ENCODE data around the gene FBXL13. TPM values are rescaled to one million over a fixed set of nuclear protein-coding genes. Genes with fewer than 3 reads are reported as not detected.
"Not testable (repeated sequence)": the region's sequence is repeated elsewhere in the genome, so short reads cannot be mapped to it uniquely, and the experiment has no call there.

Gene FBXL13
- total and polyA plus RNA-seq, 2 experiments from 2014 or later, result 1.2 to 2.5 TPM

- no peaks in the 10 kb centered on the region for H3K79me2 ChIP-seq (replicated peaks; ENCODE audit: insufficient read depth)
- Mint-ChIP-seq H3K27me3 (ENCODE audit: insufficient read depth, low read depth, poor library complexity) (no peaks in the 10 kb centered on the region), H3K4me3 (no peak overlapping the region), H3K27ac (no peak overlapping the region), H3K36me3 (ENCODE audit: low read depth) (peaks cover 2% of the 10 kb centered on the region; the same call in 2 of the 3 replicates), H3K4me1 (no peaks in the 10 kb centered on the region), H3K9me3 (peaks cover 4% of the 10 kb centered on the region; the same call in 1 of the 3 replicates)
- no peaks in the 10 kb centered on the region; the same call in 1 of the 2 replicates for H3K9me2 ChIP-seq (ENCODE audit: insufficient read depth)
- no peak overlapping the region for H2AFZ ChIP-seq
- H3F3A ChIP-seq (replicated peaks; ENCODE audit: low read depth), result no peaks in the 10 kb centered on the region
- H3K4me2 ChIP-seq, result no peak overlapping the region
- no peak for DNase-seq (ENCODE audit: low spot score)
- H3K27me3 ChIP-seq (ENCODE audit: insufficient read depth), result no peaks in the 10 kb centered on the region
- no peaks in the 10 kb centered on the region for H3K36me3 ChIP-seq (ENCODE audit: insufficient read depth)
- ATAC-seq, result no peak
- H3K27ac ChIP-seq (ENCODE audit: low read depth), result no peak overlapping the region
- no peak overlapping the region for H3K4me3 ChIP-seq
- no peaks in the 10 kb centered on the region for H3K4me1 ChIP-seq (ENCODE audit: insufficient read depth)
- TF ChIP-seq STAT1 (IDR thresholded peaks at IDR 0.05; ENCODE audit: unreplicated experiment) (no peak), CTCF (conservative IDR thresholded peaks at IDR 0.05; ENCODE audit: low read depth in 2 of 2) (no peak), ZNF331 (CRISPR knock-in tag; IDR thresholded peaks at IDR 0.05; ENCODE audit: low read depth) (no peak), POLR2AphosphoS5 (IDR thresholded peaks at IDR 0.05; ENCODE audit: low read depth) (no peak), CREB1 (CRISPR knock-in tag; IDR thresholded peaks at IDR 0.05; ENCODE audit: low read depth) (no peak)
- TF ChIP-seq, protein P1, sequence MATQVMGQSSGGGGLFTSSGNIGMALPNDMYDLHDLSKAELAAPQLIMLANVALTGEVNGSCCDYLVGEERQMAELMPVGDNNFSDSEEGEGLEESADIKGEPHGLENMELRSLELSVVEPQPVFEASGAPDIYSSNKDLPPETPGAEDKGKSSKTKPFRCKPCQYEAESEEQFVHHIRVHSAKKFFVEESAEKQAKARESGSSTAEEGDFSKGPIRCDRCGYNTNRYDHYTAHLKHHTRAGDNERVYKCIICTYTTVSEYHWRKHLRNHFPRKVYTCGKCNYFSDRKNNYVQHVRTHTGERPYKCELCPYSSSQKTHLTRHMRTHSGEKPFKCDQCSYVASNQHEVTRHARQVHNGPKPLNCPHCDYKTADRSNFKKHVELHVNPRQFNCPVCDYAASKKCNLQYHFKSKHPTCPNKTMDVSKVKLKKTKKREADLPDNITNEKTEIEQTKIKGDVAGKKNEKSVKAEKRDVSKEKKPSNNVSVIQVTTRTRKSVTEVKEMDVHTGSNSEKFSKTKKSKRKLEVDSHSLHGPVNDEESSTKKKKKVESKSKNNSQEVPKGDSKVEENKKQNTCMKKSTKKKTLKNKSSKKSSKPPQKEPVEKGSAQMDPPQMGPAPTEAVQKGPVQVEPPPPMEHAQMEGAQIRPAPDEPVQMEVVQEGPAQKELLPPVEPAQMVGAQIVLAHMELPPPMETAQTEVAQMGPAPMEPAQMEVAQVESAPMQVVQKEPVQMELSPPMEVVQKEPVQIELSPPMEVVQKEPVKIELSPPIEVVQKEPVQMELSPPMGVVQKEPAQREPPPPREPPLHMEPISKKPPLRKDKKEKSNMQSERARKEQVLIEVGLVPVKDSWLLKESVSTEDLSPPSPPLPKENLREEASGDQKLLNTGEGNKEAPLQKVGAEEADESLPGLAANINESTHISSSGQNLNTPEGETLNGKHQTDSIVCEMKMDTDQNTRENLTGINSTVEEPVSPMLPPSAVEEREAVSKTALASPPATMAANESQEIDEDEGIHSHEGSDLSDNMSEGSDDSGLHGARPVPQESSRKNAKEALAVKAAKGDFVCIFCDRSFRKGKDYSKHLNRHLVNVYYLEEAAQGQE (IDR thresholded peaks at IDR 0.05; ENCODE audit: unreplicated experiment), result no peak
- H4K20me1 ChIP-seq (replicated peaks; ENCODE audit: insufficient read depth), result no peaks in the 10 kb centered on the region
Observed at GRCh38 chr7:102966465-102966864, 108.1 kb downstream of the FBXL13 start.

GRCh38 chr7:102961993-102962392, 112.6 kb downstream of the FBXL13 start:
- not testable (repeated sequence) for ATAC-seq; H3K4me3 ChIP-seq; DNase-seq (ENCODE audit: low spot score); H3K4me2 ChIP-seq; H2AFZ ChIP-seq; H3K27ac Mint-ChIP-seq; H3K36me3 Mint-ChIP-seq (ENCODE audit: low read depth); H3F3A ChIP-seq (replicated peaks; ENCODE audit: low read depth); H3K79me2 ChIP-seq (replicated peaks; ENCODE audit: insufficient read depth); H3K4me1 ChIP-seq (ENCODE audit: insufficient read depth); H3K27me3 ChIP-seq (ENCODE audit: insufficient read depth); H3K27ac ChIP-seq (ENCODE audit: low read depth); H3K27me3 Mint-ChIP-seq (ENCODE audit: insufficient read depth, low read depth, poor library complexity); H3K4me1 Mint-ChIP-seq; H3K9me2 ChIP-seq (ENCODE audit: insufficient read depth); H3K36me3 ChIP-seq (ENCODE audit: insufficient read depth); H4K20me1 ChIP-seq (replicated peaks; ENCODE audit: insufficient read depth); H3K4me3 Mint-ChIP-seq
- peaks cover 11% of the 10 kb centered on the region; the same call in 2 of the 3 replicates for H3K9me3 Mint-ChIP-seq

DNA sequence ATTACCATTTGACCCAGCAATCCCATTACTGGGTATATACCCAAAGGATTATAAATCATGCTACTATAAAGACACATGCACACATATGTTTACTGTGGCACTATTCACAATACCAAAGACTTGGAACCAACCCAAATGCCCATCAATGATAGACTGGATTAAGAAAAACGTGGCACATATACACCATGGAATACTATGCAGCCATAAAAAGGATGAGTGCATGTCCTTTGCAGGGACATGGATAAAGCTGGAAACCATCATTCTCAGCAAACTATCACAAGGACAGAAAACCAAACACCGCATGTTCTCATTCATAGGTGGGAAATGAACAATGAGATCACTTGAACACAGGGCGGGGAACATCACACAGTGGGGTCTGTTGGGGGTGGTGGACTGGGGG, 116.6 kb downstream of the FBXL13 start:
- not testable (repeated sequence) for H3K4me2 ChIP-seq; H3F3A ChIP-seq (replicated peaks; ENCODE audit: low read depth); H3K4me3 Mint-ChIP-seq; H3K4me1 Mint-ChIP-seq; H3K4me3 ChIP-seq; H3K27me3 Mint-ChIP-seq (ENCODE audit: insufficient read depth, low read depth, poor library complexity); H3K9me2 ChIP-seq (ENCODE audit: insufficient read depth); H3K4me1 ChIP-seq (ENCODE audit: insufficient read depth); H4K20me1 ChIP-seq (replicated peaks; ENCODE audit: insufficient read depth); H3K36me3 ChIP-seq (ENCODE audit: insufficient read depth); H3K27me3 ChIP-seq (ENCODE audit: insufficient read depth); H3K79me2 ChIP-seq (replicated peaks; ENCODE audit: insufficient read depth); H2AFZ ChIP-seq; H3K27ac Mint-ChIP-seq; ATAC-seq; DNase-seq (ENCODE audit: low spot score); H3K27ac ChIP-seq (ENCODE audit: low read depth)
- H3K36me3 Mint-ChIP-seq (ENCODE audit: low read depth), result peaks cover 20% of the 10 kb centered on the region; the same call in 2 of the 3 replicates
- H3K9me3 Mint-ChIP-seq, result peaks cover 32% of the 10 kb centered on the region

- H3K4me1 Mint-ChIP-seq, result not testable (repeated sequence)
- H3K36me3 Mint-ChIP-seq (ENCODE audit: low read depth), result peaks cover 18% of the 10 kb centered on the region; the same call in 1 of the 3 replicates
- H3K9me3 Mint-ChIP-seq, result peaks cover 28% of the 10 kb centered on the region
Observed at GRCh38 chr7:102954359-102954758, 120.2 kb downstream of the FBXL13 start.

More at GRCh38 chr7:102954359-102954758, 120.2 kb downstream of the FBXL13 start:
- not testable (repeated sequence) for H3K4me2 ChIP-seq; H3K9me2 ChIP-seq (ENCODE audit: insufficient read depth); H3K27me3 Mint-ChIP-seq (ENCODE audit: insufficient read depth, low read depth, poor library complexity); H3K27ac ChIP-seq (ENCODE audit: low read depth); H3K79me2 ChIP-seq (replicated peaks; ENCODE audit: insufficient read depth); H3K4me3 Mint-ChIP-seq; H3F3A ChIP-seq (replicated peaks; ENCODE audit: low read depth); ATAC-seq; DNase-seq (ENCODE audit: low spot score); H4K20me1 ChIP-seq (replicated peaks; ENCODE audit: insufficient read depth); H3K27ac Mint-ChIP-seq; H2AFZ ChIP-seq; H3K4me3 ChIP-seq; H3K27me3 ChIP-seq (ENCODE audit: insufficient read depth); H3K4me1 ChIP-seq (ENCODE audit: insufficient read depth); H3K36me3 ChIP-seq (ENCODE audit: insufficient read depth)

Data from GM23338 (cell line).